Stimulated activated CD8-positive, alpha-beta memory T cell treated with anti-CD3 and anti-CD28 coated beads, Interleukin-12 subunit alpha, Interleukin-12 subunit beta, amount 100 ng/mL, for 1 hour (primary cell): ENCODE measurements around the gene ADCY9.

ENCODE experiments used
- DNase-seq: peaks from one replicate; pipeline ENCODE4 v3.0.0-alpha.2; 2020; ENCODE audit warnings: low read depth

ADCY9 gene

GRCh38 chr16:4028144-4028543 lies 88.1 kb downstream of the ADCY9 start:
- no peak for DNase-seq

GRCh38 chr16:4026854-4027253 lies 89.4 kb downstream of the ADCY9 start:
- no peak for DNase-seq

GRCh38 chr16:4025428-4025827 lies 90.8 kb downstream of the ADCY9 start:
- DNase-seq = no peak

- no peak for DNase-seq
Measured at GRCh38 chr16:4021916-4022315, 94.3 kb downstream of the ADCY9 start.

GRCh38 chr16:4021070-4021779 lies 95.0 kb downstream of the ADCY9 start:
- DNase-seq = no peak

GRCh38 chr16:4019371-4019791 lies 96.9 kb downstream of the ADCY9 start:
- no peak for DNase-seq

GRCh38 chr16:4018391-4018790 lies 97.9 kb downstream of the ADCY9 start:
- no peak for DNase-seq

GRCh38 chr16:4017807-4018206 lies 98.4 kb downstream of the ADCY9 start:
- no peak for DNase-seq

- no peak for DNase-seq
Measured at GRCh38 chr16:4016658-4017057, 99.6 kb downstream of the ADCY9 start.

- no peak for DNase-seq
Measured at GRCh38 chr16:4016005-4016352, 100.3 kb downstream of the ADCY9 start.

- no peak for DNase-seq
Measured at GRCh38 chr16:4015275-4016004, 100.8 kb downstream of the ADCY9 start.

- DNase-seq = no peak
Measured at GRCh38 chr16:4011940-4012629, 104.2 kb downstream of the ADCY9 start.

- no peak for DNase-seq
Measured at GRCh38 chr16:4011225-4011939, 104.9 kb downstream of the ADCY9 start.

GRCh38 chr16:4010225-4011158 lies 105.8 kb downstream of the ADCY9 start:
- no peak for DNase-seq

GRCh38 chr16:4009177-4009576 lies 107.1 kb downstream of the ADCY9 start:
- no peak for DNase-seq

- no peak for DNase-seq
Measured at GRCh38 chr16:4008116-4008515, 108.1 kb downstream of the ADCY9 start.

GRCh38 chr16:4006397-4006999 lies 109.7 kb downstream of the ADCY9 start:
- no peak for DNase-seq

- no peak for DNase-seq
Measured at GRCh38 chr16:4005731-4006130, 110.5 kb downstream of the ADCY9 start.

GRCh38 chr16:4005281-4005680 lies 111.0 kb downstream of the ADCY9 start:
- no peak for DNase-seq

GRCh38 chr16:4004206-4004605 lies 112.0 kb downstream of the ADCY9 start:
- no peak for DNase-seq

GRCh38 chr16:4003576-4003975 lies 112.7 kb downstream of the ADCY9 start:
- DNase-seq = no peak
